Peyer's patch (tissue), 4 donors: ENCODE measurements around the gene PTER. TPM values are rescaled to one million over a fixed set of nuclear protein-coding genes. Genes with fewer than 3 reads are reported as not detected.

Source experiments
- DNase-seq, 3 donors: peaks; one replicate each; pipeline ENCODE4 v3.0.0-alpha.2; 2017 to 2019
- H3K27ac ChIP-seq, 4 donors: fragments of 200-600 bp; sonication (generic); one replicate each; pipeline ENCODE4 v1.5.1; 2016 to 2019
- H3K27me3 ChIP-seq, 2 donors: fragments of 200-600 bp; sonication (generic); one replicate each; pipeline ENCODE4 v1.5.1; 2019
- H3K36me3 ChIP-seq, 3 donors: fragments of 200-600 bp; sonication (generic); one replicate each; pipeline ENCODE4 v1.5.1; 2016 to 2019
- H3K4me1 ChIP-seq, 4 donors: fragments of 200-600 bp; sonication (generic); one replicate each; pipeline ENCODE4 v1.5.1; 2016 to 2019
- H3K4me3 ChIP-seq, 4 donors: fragments of 200-600 bp; sonication (generic); 1 replicate in 3 of 4; 2 replicates in 1 of 4; pipeline ENCODE4 v1.5.1; 2016 to 2019; ENCODE audit warnings: mild to moderate bottlenecking in 1 of 4
- H3K9me3 ChIP-seq, 4 donors: fragments of 200-600 bp; sonication (generic); one replicate each; pipeline ENCODE4 v1.5.1; 2016 to 2019; ENCODE audit warnings: mild to moderate bottlenecking in 1 of 4
- CTCF ChIP-seq, 6 experiments: fragments of 450-650 bp in 4 of 6; fragments of 200-600 bp in 2 of 6; sonication (generic) in 1 of 6; IDR thresholded peaks; one replicate each; pipeline ENCODE4 v1.5.1; 2017 to 2019; ENCODE audit warnings: antibody characterized with exemption in 6 of 6, mild to moderate bottlenecking in 3 of 6, moderate library complexity in 1 of 6
- POLR2A ChIP-seq, 2 donors: fragments of 450-650 bp; IDR thresholded peaks; one replicate each; pipeline ENCODE4 v1.5.1; 2017; ENCODE audit warnings: antibody characterized with exemption in 2 of 2, mild to moderate bottlenecking in 2 of 2, moderate library complexity in 2 of 2
- total RNA-seq, 4 donors: library from RNA; depleted of rRNA; stranded (reverse); fragments of >200 nt; gene quantifications; one replicate each; pipeline ENCODE4 v1.1.0, GENCODE V29; 2016

PTER gene
- total RNA-seq, 4 donors from 2014 or later, result 14.1 to 26.4 (median 23.4) TPM

GRCh38 chr10:16417341-16417740 lies 19.5 kb upstream of the PTER start:
- Histone ChIP-seq H3K4me1 (no peaks in the 10 kb centered on the region), H3K9me3 (no peaks in the 10 kb centered on the region), H3K27ac (no peak overlapping the region), H3K4me3 (no peak overlapping the region), H3K36me3 (no peaks in the 10 kb centered on the region), H3K27me3 (no peaks in the 10 kb centered on the region)
- no peak for TF ChIP-seq CTCF (IDR thresholded peaks at IDR 0.05)
- no peak for TF ChIP-seq POLR2A (IDR thresholded peaks at IDR 0.05)
- no peak for DNase-seq

- H3K36me3 ChIP-seq, result no peaks in the 10 kb centered on the region
- H3K4me1 ChIP-seq, result no peaks in the 10 kb centered on the region
- no peak overlapping the region for H3K4me3 ChIP-seq
- no peak overlapping the region for H3K27ac ChIP-seq
- no peaks in the 10 kb centered on the region for H3K27me3 ChIP-seq
- TF ChIP-seq CTCF (IDR thresholded peaks at IDR 0.05), result no peak
- TF ChIP-seq POLR2A (IDR thresholded peaks at IDR 0.05), result no peak
- no peak for DNase-seq
- peaks cover 0 to 4% (median 0%) of the 10 kb centered on the region in 4 donors for H3K9me3 ChIP-seq
Observed at GRCh38 chr10:16423599-16423998, 13.2 kb upstream of the PTER start.

- Histone ChIP-seq H3K4me1 (no peaks in the 10 kb centered on the region), H3K9me3 (peaks cover 0 to 4% (median 0%) of the 10 kb centered on the region in 4 donors), H3K27ac (no peak overlapping the region), H3K36me3 (no peaks in the 10 kb centered on the region), H3K27me3 (no peaks in the 10 kb centered on the region), H3K4me3 (no peak overlapping the region)
- no peak for DNase-seq
- TF ChIP-seq CTCF (IDR thresholded peaks at IDR 0.05) (no peak), POLR2A (IDR thresholded peaks at IDR 0.05) (no peak)
Observed at GRCh38 chr10:16425449-16425848, 11.4 kb upstream of the PTER start.

- no peak overlapping the region for H3K4me3 ChIP-seq
- no peak for DNase-seq
- peaks cover 0 to 4% (median 0%) of the 10 kb centered on the region in 4 donors for H3K9me3 ChIP-seq
- H3K27ac ChIP-seq, result no peak overlapping the region
- no peaks in the 10 kb centered on the region for H3K36me3 ChIP-seq
- no peak for TF ChIP-seq CTCF (IDR thresholded peaks at IDR 0.05)
- H3K27me3 ChIP-seq, result no peaks in the 10 kb centered on the region
- no peaks in the 10 kb centered on the region for H3K4me1 ChIP-seq
Observed at GRCh38 chr10:16429539-16429938, 7.3 kb upstream of the PTER start.

GRCh38 chr10:16436367-16436757 lies 448 bp upstream of the PTER start:
- H3K27me3 ChIP-seq, result no peaks in the 10 kb centered on the region
- peak overlapping the region; percentile 53 to 84 (median 66) for H3K4me3 ChIP-seq
- H3K4me1 ChIP-seq, result peaks cover 0 to 10% (median 5%) of the 10 kb centered on the region in 4 donors
- peak overlapping the region in 2 of 4 donors; percentile 77 to 78 for H3K27ac ChIP-seq
- H3K36me3 ChIP-seq, result peaks cover 0 to 5% (median 0%) of the 10 kb centered on the region in 3 donors
- TF ChIP-seq POLR2A (IDR thresholded peaks at IDR 0.05), result no peak
- TF ChIP-seq CTCF (IDR thresholded peaks at IDR 0.05), result no peak
- H3K9me3 ChIP-seq, result no peaks in the 10 kb centered on the region
- peak; percentile 23 to 50 (median 48) for DNase-seq

- no peak for TF ChIP-seq CTCF (IDR thresholded peaks at IDR 0.05)
- no peak for TF ChIP-seq POLR2A (IDR thresholded peaks at IDR 0.05)
- Histone ChIP-seq H3K27ac (peak overlapping the region in 3 of 4 donors; percentile 77 to 83 (median 78)), H3K4me3 (peak overlapping the region; percentile 53 to 84 (median 66)), H3K9me3 (no peaks in the 10 kb centered on the region), H3K36me3 (peaks cover 0 to 5% (median 0%) of the 10 kb centered on the region in 3 donors), H3K27me3 (no peaks in the 10 kb centered on the region), H3K4me1 (peaks cover 0 to 11% (median 5%) of the 10 kb centered on the region in 4 donors)
- DNase-seq, result no peak
Observed at GRCh38 chr10:16437540-16437894, 707 bp downstream of the PTER start.
